ENCODE data around the gene IL10.
A peak's percentile ranks its signal among the peaks of the same experiment; 100 is the strongest.

IL10 gene

DNA sequence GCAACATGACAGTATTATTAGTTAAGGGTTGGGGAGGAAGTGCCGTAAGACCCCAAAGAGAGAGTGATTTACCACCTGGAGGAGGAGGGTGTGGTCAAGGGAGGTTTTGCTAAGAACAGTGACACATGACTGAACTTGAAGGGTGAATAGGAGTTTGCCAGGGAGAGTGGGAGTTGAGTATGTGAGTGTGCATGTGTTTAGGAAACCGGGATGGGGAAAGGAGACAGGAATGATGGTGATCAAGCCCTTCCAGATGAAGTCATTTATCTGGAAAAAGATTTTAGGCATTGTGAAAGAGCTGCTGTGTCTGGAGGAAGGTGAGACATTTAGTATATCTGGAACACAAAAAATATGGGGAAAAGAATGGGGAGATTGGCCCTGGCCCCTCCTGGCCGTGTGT is 28.1 kb upstream of the IL10 start:
- no peak for TF ChIP-seq CTCF (conservative IDR thresholded peaks at IDR 0.05; ENCODE audit: low read length)
- H3K4me3 ChIP-seq (ENCODE audit: low read length): no peak overlapping the region
- peak; percentile 49 for DNase-seq (ENCODE audit: low read depth)

- TF ChIP-seq CTCF (conservative IDR thresholded peaks at IDR 0.05; ENCODE audit: low read length): no peak
- H3K4me3 ChIP-seq (ENCODE audit: low read length): no peak overlapping the region
- DNase-seq (ENCODE audit: low read depth): no peak
These were observed 27.0 kb upstream of the IL10 start for GRCh38 chr1:206799311-206799710.

- no peak for DNase-seq (ENCODE audit: low read depth)
- H3K4me3 ChIP-seq (ENCODE audit: low read length): no peak overlapping the region
- no peak for TF ChIP-seq CTCF (conservative IDR thresholded peaks at IDR 0.05; ENCODE audit: low read length)
These were observed 26.2 kb upstream of the IL10 start for GRCh38 chr1:206798384-206798996.

DNA sequence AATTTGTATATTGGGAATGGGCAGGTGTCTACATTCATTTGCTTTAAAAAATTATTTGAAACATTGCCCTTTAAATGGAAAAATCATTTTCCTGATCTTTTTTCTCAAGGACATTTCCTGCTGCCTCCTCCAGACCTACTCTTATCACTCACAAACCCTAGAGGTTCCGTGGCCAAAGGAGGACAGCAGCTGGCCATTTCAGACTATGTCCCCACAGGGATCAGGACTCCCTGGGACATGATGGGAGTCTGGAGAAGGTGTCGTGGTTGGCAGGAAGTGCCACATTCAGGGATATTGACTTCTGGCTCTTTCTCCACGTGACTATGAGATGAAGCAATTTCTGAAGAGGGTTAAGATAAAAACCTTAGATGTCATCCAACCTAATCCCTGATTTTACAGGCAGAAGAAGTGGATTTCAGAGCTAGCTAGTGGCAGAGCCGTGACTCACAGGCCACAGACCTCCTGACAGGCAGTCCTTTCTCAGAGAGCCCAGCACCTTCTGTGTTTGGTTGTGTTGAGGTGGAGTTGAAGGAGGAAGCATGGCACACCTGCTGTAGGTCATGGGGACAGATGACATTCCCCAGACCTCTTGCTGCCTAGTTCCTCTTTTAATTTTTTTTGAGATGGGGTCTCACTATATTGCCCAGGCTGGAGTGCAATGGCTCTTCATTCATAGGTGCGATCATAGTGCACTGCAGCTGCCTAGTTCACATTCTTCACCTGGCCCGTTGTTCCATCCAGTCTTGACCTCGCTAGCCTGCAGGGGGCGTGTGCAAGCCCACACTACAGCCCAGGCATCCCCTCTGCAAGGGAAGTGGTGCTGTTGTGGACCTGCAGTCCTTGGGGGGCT is 25.5 kb upstream of the IL10 start:
- peak; percentile 41; the same call in 1 of the 2 replicates for TF ChIP-seq CTCF (conservative IDR thresholded peaks at IDR 0.05; ENCODE audit: low read length)
- no peak overlapping the region for H3K4me3 ChIP-seq (ENCODE audit: low read length)
- DNase-seq (ENCODE audit: low read depth): no peak

DNA sequence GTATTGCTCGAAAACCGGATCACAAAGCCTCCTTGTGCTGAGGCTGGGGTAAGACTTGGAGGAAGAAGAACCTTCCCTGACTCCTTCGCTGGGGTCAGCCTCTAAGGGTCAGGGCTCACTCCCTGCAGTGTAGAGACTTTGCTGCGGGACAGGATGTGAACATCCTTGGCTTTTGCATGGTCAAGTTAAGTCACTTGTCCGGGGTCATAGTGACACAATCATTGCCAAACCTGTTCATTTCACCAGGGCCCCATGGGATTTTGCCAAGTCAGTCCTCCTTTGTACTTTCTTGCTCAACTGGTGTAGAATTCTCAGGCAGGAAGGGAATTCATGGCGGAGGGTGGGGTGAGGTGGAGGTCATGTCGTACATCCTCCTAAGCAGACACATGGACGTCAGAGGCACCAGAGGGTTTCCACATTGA is 24.7 kb upstream of the IL10 start:
- no peak for DNase-seq (ENCODE audit: low read depth)
- no peak overlapping the region for H3K4me3 ChIP-seq (ENCODE audit: low read length)
- TF ChIP-seq CTCF (conservative IDR thresholded peaks at IDR 0.05; ENCODE audit: low read length): no peak

GRCh38 chr1:206796116-206796515 is 23.8 kb upstream of the IL10 start:
- no peak for DNase-seq (ENCODE audit: low read depth)
- TF ChIP-seq CTCF (conservative IDR thresholded peaks at IDR 0.05; ENCODE audit: low read length): no peak

More at GRCh38 chr1:206796116-206796515, 23.8 kb upstream of the IL10 start:
- H3K4me3 ChIP-seq (ENCODE audit: low read length): no peak overlapping the region
